NCI-H2196 (cell line): ENCODE data around the gene SLC45A3.

ENCODE experiments used
- DNase-seq: peaks from one replicate; lab custom pipeline; 2025; ENCODE audit not compliant: unreplicated experiment; lab: John Stamatoyannopoulos, UW

The SLC45A3 gene

GRCh38 chr1:205669341-205670149, 10.8 kb downstream of the SLC45A3 start:
- no peak for DNase-seq

- DNase-seq: no peak
Measured at GRCh38 chr1:205668951-205669340, 11.4 kb downstream of the SLC45A3 start.

GRCh38 chr1:205667909-205668643, 12.2 kb downstream of the SLC45A3 start:
- DNase-seq: no peak

GRCh38 chr1:205666372-205667166, 13.7 kb downstream of the SLC45A3 start:
- DNase-seq: no peak

GRCh38 chr1:205665201-205666045, 14.9 kb downstream of the SLC45A3 start:
- DNase-seq: no peak

GRCh38 chr1:205664399-205665017, 15.8 kb downstream of the SLC45A3 start:
- DNase-seq: peak; percentile 65

GRCh38 chr1:205663286-205663936, 16.9 kb downstream of the SLC45A3 start:
- no peak for DNase-seq

GRCh38 chr1:205662791-205663190, 17.5 kb downstream of the SLC45A3 start:
- DNase-seq: no peak

GRCh38 chr1:205662135-205662738, 18.1 kb downstream of the SLC45A3 start:
- no peak for DNase-seq

GRCh38 chr1:205661429-205662134, 18.7 kb downstream of the SLC45A3 start:
- no peak for DNase-seq

GRCh38 chr1:205660361-205660760, 19.9 kb downstream of the SLC45A3 start:
- no peak for DNase-seq

GRCh38 chr1:205658943-205659581, 21.2 kb downstream of the SLC45A3 start:
- peak; percentile 77 for DNase-seq

- no peak for DNase-seq
Measured at GRCh38 chr1:205656236-205656635, 24.1 kb downstream of the SLC45A3 start.

GRCh38 chr1:205652984-205653383, 27.3 kb downstream of the SLC45A3 start:
- no peak for DNase-seq

- no peak for DNase-seq
Measured at GRCh38 chr1:205650241-205650640, 30.1 kb downstream of the SLC45A3 start.

- DNase-seq: no peak
Measured at GRCh38 chr1:205645519-205645918, 34.8 kb downstream of the SLC45A3 start.

- no peak for DNase-seq
Measured at GRCh38 chr1:205642679-205643307, 37.5 kb downstream of the SLC45A3 start.

GRCh38 chr1:205639567-205639966, 40.7 kb downstream of the SLC45A3 start:
- no peak for DNase-seq
